Activated CD4-positive, alpha-beta T cell treated with anti-CD3 and anti-CD28 coated beads, Interleukin-2, Interleukin-4, amounts not matched to agents 100 ng/mL and 50 ng/mL, durations not matched to agents 16 hours and 8 hours (primary cell): ENCODE results near the gene APCDD1.

Experiments
- DNase-seq: peaks from one replicate; pipeline ENCODE4 v3.0.0-alpha.2; 2020; ENCODE audit warnings: low spot score

APCDD1 gene

GRCh38 chr18:10432781-10433180 is 21.7 kb upstream of the APCDD1 start:
- DNase-seq = no peak

GRCh38 chr18:10436160-10436559 is 18.3 kb upstream of the APCDD1 start:
- no peak for DNase-seq

- no peak for DNase-seq
These were observed 16.6 kb upstream of the APCDD1 start for GRCh38 chr18:10437837-10438236.

- no peak for DNase-seq
These were observed 14.5 kb upstream of the APCDD1 start for GRCh38 chr18:10439898-10440297.

GRCh38 chr18:10440884-10441283 is 13.6 kb upstream of the APCDD1 start:
- no peak for DNase-seq

GRCh38 chr18:10441472-10441871 is 13.0 kb upstream of the APCDD1 start:
- no peak for DNase-seq

- DNase-seq = no peak
These were observed 11.9 kb upstream of the APCDD1 start for GRCh38 chr18:10442551-10442971.

- DNase-seq = no peak
These were observed 11.4 kb upstream of the APCDD1 start for GRCh38 chr18:10443001-10443400.

GRCh38 chr18:10444314-10445006 is 10.0 kb upstream of the APCDD1 start:
- DNase-seq = no peak

GRCh38 chr18:10449396-10449795 is 5.0 kb upstream of the APCDD1 start:
- DNase-seq = no peak

- no peak for DNase-seq
These were observed 3.4 kb upstream of the APCDD1 start for GRCh38 chr18:10450986-10451385.

- DNase-seq = no peak
These were observed 1.1 kb upstream of the APCDD1 start for GRCh38 chr18:10453261-10453805.

GRCh38 chr18:10454681-10455557 is 484 bp downstream of the APCDD1 start:
- no peak for DNase-seq

GRCh38 chr18:10455726-10456453 is 1.5 kb downstream of the APCDD1 start:
- DNase-seq = no peak

GRCh38 chr18:10456718-10457117 is 2.3 kb downstream of the APCDD1 start:
- DNase-seq = no peak

GRCh38 chr18:10457128-10457527 is 2.7 kb downstream of the APCDD1 start:
- DNase-seq = no peak

GRCh38 chr18:10457767-10458166 is 3.3 kb downstream of the APCDD1 start:
- no peak for DNase-seq

GRCh38 chr18:10458691-10459090 is 4.3 kb downstream of the APCDD1 start:
- no peak for DNase-seq

- DNase-seq = no peak
These were observed 5.2 kb downstream of the APCDD1 start for GRCh38 chr18:10459587-10459986.

GRCh38 chr18:10460414-10461018 is 6.1 kb downstream of the APCDD1 start:
- no peak for DNase-seq

- DNase-seq = no peak
These were observed 7.6 kb downstream of the APCDD1 start for GRCh38 chr18:10461989-10462388.

- DNase-seq = no peak
These were observed 8.2 kb downstream of the APCDD1 start for GRCh38 chr18:10462597-10462996.
